Neutrophil (primary cell): ENCODE data around the gene PRICKLE3.
A peak's percentile ranks its signal among the peaks of the same experiment; 100 is the strongest.
"Not testable (repeated sequence)": the region's sequence is repeated elsewhere in the genome, so short reads cannot be mapped to it uniquely, and the experiment has no call there.

Source experiments
- H3K27ac ChIP-seq: fragments of 200-600 bp; sonication (generic); 2 replicates; pipeline ENCODE4 v1.5.1; 2016; ENCODE audit warnings: mild to moderate bottlenecking, moderate library complexity
- H3K27me3 ChIP-seq: fragments of 200-600 bp; sonication (generic); 2 replicates; pipeline ENCODE4 v1.6.0; 2016; ENCODE audit warnings: mild to moderate bottlenecking
- H3K36me3 ChIP-seq: fragments of 200-600 bp; sonication (generic); 2 replicates; pipeline ENCODE4 v1.5.1; 2017
- H3K4me1 ChIP-seq, 2 experiments: fragments of 200-600 bp in 1 of 2; sonication (generic) in 1 of 2; 1 replicate in 1 of 2; 2 replicates in 1 of 2; pipeline versions ENCODE4 v1.5.1 to v1.6.1; 2013 to 2016; ENCODE audit warnings: low read depth in 1 of 2, low read length in 1 of 2, mild to moderate bottlenecking in 1 of 2, moderate library complexity in 1 of 2; ENCODE audit not compliant: control insufficient read depth in 1 of 2, insufficient read depth in 1 of 2
- H3K4me3 ChIP-seq, 2 experiments: fragments of 200-600 bp in 1 of 2; sonication (generic) in 1 of 2; 1 replicate in 1 of 2; 2 replicates in 1 of 2; pipeline ENCODE4 v1.5.1; 2013 to 2016; ENCODE audit warnings: low read depth in 1 of 2, low read length in 1 of 2, mild to moderate bottlenecking in 1 of 2, moderate library complexity in 1 of 2
- H3K9me3 ChIP-seq: fragments of 200-600 bp; sonication (generic); 2 replicates; pipeline ENCODE4 v1.5.1; 2016
- CTCF ChIP-seq: fragments of 200-600 bp; sonication (generic); IDR thresholded peaks from 2 replicates; pipeline ENCODE4 v1.5.1; 2016; ENCODE audit warnings: antibody characterized with exemption

The PRICKLE3 gene

GRCh38 chrX:49175435-49176274, 10.5 kb downstream of the PRICKLE3 start:
- Histone ChIP-seq H3K9me3 (no peaks in the 10 kb centered on the region), H3K27me3 (no peaks in the 10 kb centered on the region), H3K36me3 (peaks cover 53% of the 10 kb centered on the region), H3K4me1 (peaks cover 50 to 61% of the 10 kb centered on the region in 2 experiments), H3K27ac (peak overlapping the region; percentile 94), H3K4me3 (no peak overlapping the region)
- no peak for TF ChIP-seq CTCF

GRCh38 chrX:49174723-49175122, 11.4 kb downstream of the PRICKLE3 start:
- Histone ChIP-seq H3K4me3 (no peak overlapping the region), H3K27me3 (no peaks in the 10 kb centered on the region), H3K36me3 (peaks cover 50% of the 10 kb centered on the region), H3K27ac (peak overlapping the region; percentile 94), H3K9me3 (no peaks in the 10 kb centered on the region), H3K4me1 (peaks cover 58 to 70% of the 10 kb centered on the region in 2 experiments)
- TF ChIP-seq CTCF: no peak

GRCh38 chrX:49173544-49173943, 12.6 kb downstream of the PRICKLE3 start:
- Histone ChIP-seq H3K4me3 (peak overlapping the region; percentile 71 to 90), H3K36me3 (peaks cover 40% of the 10 kb centered on the region), H3K27ac (peak overlapping the region; percentile 94), H3K4me1 (peaks cover 66 to 80% of the 10 kb centered on the region in 2 experiments)
- not testable (repeated sequence) for H3K27me3 ChIP-seq, H3K9me3 ChIP-seq

GRCh38 chrX:49172280-49172780, 13.8 kb downstream of the PRICKLE3 start:
- Histone ChIP-seq H3K9me3 (no peaks in the 10 kb centered on the region), H3K27me3 (no peaks in the 10 kb centered on the region), H3K36me3 (peaks cover 31% of the 10 kb centered on the region), H3K4me1 (peaks cover 72 to 82% of the 10 kb centered on the region in 2 experiments), H3K4me3 (peak overlapping the region; percentile 71 to 90), H3K27ac (peak overlapping the region; percentile 94)
- TF ChIP-seq CTCF: no peak

DNA sequence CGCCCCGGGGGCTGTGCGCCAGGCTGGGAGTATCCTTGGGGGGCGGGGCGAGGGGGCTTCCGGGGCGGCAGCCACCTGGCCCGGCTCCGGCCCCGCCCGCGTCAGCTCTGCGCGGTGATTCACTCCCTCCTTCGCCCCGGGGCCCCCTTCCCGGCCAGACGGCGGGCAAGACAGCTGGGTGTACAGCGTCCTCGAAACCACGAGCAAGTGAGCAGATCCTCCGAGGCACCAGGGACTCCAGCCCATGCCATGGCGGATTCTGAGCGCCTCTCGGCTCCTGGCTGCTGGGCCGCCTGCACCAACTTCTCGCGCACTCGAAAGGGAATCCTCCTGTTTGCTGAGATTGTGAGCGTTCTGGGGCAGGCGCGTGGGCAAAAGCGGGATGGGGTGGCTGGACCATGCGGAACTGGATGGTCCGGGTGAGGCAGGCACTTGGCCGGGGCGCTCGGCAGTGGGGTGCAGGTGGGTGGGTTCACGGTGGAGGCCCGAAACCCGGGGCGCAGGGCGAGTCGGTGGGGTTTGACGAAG, 14.4 kb downstream of the PRICKLE3 start, which contains the start of gene PLP2:
TSS of gene PLP2 (plus strand) at position 147 of the 528 bp plus-strand sequence. CDS start at position 250, 103 bp downstream.
- Histone ChIP-seq H3K27me3 (no peaks in the 10 kb centered on the region), H3K9me3 (no peaks in the 10 kb centered on the region), H3K4me3 (peak within 1 kb of the TSS; percentile 71 to 90), H3K27ac (peak within 1 kb of the TSS; percentile 94), H3K36me3 (peaks cover 31% of the 10 kb centered on the region), H3K4me1 (peaks cover 67 to 77% of the 10 kb centered on the region in 2 experiments)
- no peak for TF ChIP-seq CTCF

DNA sequence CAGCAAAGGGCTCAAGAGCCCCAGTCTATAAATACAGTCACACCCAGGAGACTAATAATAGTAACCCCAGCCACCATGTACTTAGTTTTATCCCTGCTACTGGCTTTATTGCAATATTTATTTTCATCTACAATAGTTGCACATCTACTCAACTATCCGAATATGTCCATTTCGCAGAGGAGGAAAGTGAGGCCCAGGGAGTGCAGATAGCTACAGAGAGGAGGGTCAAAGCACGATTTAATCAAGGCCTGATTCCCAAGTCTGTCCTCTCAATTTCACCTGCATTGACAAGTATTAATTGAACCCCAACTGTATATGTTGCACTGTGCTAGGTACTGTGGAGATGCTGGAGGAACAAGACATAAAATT, 18.4 kb downstream of the PRICKLE3 start:
- TF ChIP-seq CTCF: no peak
- peak overlapping the region; percentile 99 for H3K27ac ChIP-seq
- H3K4me3 ChIP-seq: peak overlapping the region; percentile 65 to 76
- H3K36me3 ChIP-seq: no peaks in the 10 kb centered on the region
- H3K9me3 ChIP-seq: no peaks in the 10 kb centered on the region
- peaks cover 60 to 65% of the 10 kb centered on the region in 2 experiments for H3K4me1 ChIP-seq
- H3K27me3 ChIP-seq: no peaks in the 10 kb centered on the region
